DND-41 (cell line): ENCODE measurements around the gene HOXC6.

Source experiments
- ATAC-seq: fragments of 200-7000 bp; cut with Tn5 transposase; 3 replicates; pipeline ENCODE4 v1.9.1; 2021; ENCODE audit warnings: low read depth; ENCODE audit not compliant: insufficient read depth
- DNase-seq: peaks from one replicate; pipeline ENCODE4 v3.0.0-alpha.2; 2020
- H2AFZ ChIP-seq: 2 replicates; pipeline ENCODE4 v1.6.0; 2012; ENCODE audit warnings: low read depth, low read length
- H3K27ac ChIP-seq: 2 replicates; pipeline ENCODE4 v1.5.1; 2012; ENCODE audit warnings: low read length, inconsistent platforms
- H3K27me3 ChIP-seq: fragments of 200-600 bp; sonication (generic); 2 replicates; pipeline ENCODE4 v1.6.0; 2012; ENCODE audit warnings: low read length, mild to moderate bottlenecking, inconsistent platforms; ENCODE audit not compliant: insufficient read depth, poor library complexity
- H3K36me3 ChIP-seq: 2 replicates; pipeline ENCODE4 v1.5.1; 2012; ENCODE audit warnings: low read length, inconsistent platforms; ENCODE audit not compliant: insufficient read depth
- H3K4me1 ChIP-seq: 2 replicates; pipeline ENCODE4 v1.5.1; 2012; ENCODE audit warnings: mild to moderate bottlenecking, low read length; ENCODE audit not compliant: insufficient read depth
- H3K4me2 ChIP-seq: 2 replicates; pipeline ENCODE4 v1.6.0; 2012; ENCODE audit warnings: mild to moderate bottlenecking, moderate library complexity, low read length, inconsistent platforms; ENCODE audit not compliant: insufficient read depth
- H3K4me3 ChIP-seq, 2 experiments: fragments of 200-600 bp in 1 of 2; shearing (Covaris generic) in 1 of 2; 2 replicates each; pipeline ENCODE4 v1.5.1; 2012 to 2016; ENCODE audit warnings: inconsistent platforms in 2 of 2, low read length in 2 of 2, mild to moderate bottlenecking in 2 of 2, low read depth in 1 of 2, moderate library complexity in 1 of 2
- H3K79me2 ChIP-seq: 2 replicates; pipeline ENCODE4 v1.6.0; 2012; ENCODE audit warnings: low read length, inconsistent platforms; ENCODE audit not compliant: insufficient read depth
- H3K9ac ChIP-seq: 2 replicates; pipeline ENCODE4 v1.6.0; 2012; ENCODE audit warnings: low read depth, mild to moderate bottlenecking, inconsistent platforms, low read length, moderate library complexity
- H3K9me3 ChIP-seq: 2 replicates; pipeline ENCODE4 v1.5.1; 2012; ENCODE audit warnings: low read length, moderate library complexity, mild to moderate bottlenecking, inconsistent platforms; ENCODE audit not compliant: insufficient read depth, severe bottlenecking
- H4K20me1 ChIP-seq: 2 replicates; pipeline ENCODE4 v1.6.0; 2012; ENCODE audit warnings: low read length; ENCODE audit not compliant: insufficient read depth
- EZH2 ChIP-seq: IDR thresholded peaks from 3 replicates; pipeline ENCODE4 v1.6.1; 2012; ENCODE audit warnings: borderline replicate concordance, low read depth, mild to moderate bottlenecking, moderate library complexity, low read length, inconsistent platforms; ENCODE audit not compliant: severe bottlenecking
- TF ChIP-seq, protein P1 (sequence below): IDR thresholded peaks from 2 replicates; pipeline ENCODE4 v1.5.1; 2012; ENCODE audit warnings: borderline replicate concordance, low read length, moderate library complexity, mild to moderate bottlenecking; ENCODE audit not compliant: poor library complexity, severe bottlenecking; ENCODE audit errors: extremely low read depth

HOXC6 gene

DNA sequence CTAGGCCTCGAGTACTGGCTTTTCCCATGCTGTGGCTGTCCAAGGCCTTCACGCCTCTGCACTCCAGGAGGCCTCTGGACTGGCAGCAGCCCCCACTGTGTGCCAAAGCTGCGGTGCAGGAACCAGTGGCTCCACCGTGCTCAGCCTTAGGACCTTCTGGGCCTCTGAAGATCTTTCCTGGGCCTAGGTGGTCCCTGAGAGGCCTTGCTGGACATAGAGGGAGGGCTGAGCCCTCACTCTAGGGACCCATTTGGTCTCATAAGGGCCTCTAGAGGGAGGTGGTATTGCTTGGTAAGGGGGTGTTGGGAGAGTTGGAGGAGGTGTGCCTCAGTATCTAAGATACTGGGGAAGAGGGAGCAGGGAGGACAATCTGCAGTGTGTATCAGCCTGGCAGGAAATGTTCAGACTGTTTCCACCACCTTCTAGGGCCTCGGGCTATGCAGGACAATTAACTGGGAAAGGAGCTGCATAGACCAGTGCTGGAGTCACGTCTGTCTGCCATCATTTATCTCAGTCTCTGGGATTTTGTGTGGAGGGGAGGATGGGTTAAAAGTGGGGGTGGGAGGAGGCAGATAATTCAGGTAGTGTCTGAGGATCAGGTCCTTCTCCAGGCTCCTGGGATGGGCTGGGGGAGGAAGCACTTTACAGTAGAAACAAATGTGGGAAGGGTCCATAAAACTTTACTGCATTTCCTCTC, 7.5 kb downstream of the HOXC6 start:
- H3K4me2 ChIP-seq, result no peak overlapping the region
- H3K79me2 ChIP-seq, result no peaks in the 10 kb centered on the region

DNA sequence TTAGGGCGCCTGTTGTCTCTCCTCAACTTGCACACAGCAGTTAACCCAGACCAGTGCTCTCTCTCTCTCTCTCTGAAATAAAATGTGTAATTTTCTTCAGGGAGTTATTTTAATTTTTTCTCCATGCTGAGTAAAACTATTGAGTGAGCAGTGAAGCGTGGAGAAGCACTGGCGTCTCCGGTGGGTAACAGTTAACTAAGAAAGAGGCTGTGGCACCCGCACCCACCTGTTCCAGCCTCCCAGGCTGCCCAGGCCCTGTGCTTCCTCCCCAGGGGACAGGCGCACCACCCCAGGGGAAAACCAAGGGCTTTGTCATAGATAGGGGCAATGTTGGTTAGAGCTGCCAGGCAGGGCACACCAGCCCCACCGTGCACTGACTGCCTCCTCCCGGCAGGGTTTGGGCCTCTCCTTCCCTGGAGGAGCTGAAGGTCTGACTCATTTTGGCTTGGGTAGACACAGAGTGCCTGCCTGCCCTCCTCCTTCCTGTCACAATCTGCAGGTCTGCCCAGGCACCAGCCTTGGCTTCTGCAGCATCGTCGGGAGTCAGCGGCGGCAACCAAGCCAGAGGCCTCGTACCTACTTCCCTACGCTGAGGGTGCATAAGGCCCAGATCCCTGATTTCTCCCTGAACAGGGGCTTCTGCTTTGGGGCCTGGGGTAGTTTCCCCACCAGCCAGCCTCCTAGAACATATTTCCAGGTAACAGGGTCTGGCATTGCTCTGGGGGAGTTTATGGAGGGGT, 8.6 kb downstream of the HOXC6 start:
- DNase-seq (peak; percentile 23), ATAC-seq (0 out of 3 replicates have a peak, but pooled peaks have one; percentile 28)
- Histone ChIP-seq H3K4me1 (no peaks in the 10 kb centered on the region), H4K20me1 (no peaks in the 10 kb centered on the region), H3K9ac (no peak overlapping the region), H3K79me2 (no peaks in the 10 kb centered on the region), H3K9me3 (no peaks in the 10 kb centered on the region), H3K36me3 (no peaks in the 10 kb centered on the region), H3K27ac (no peak overlapping the region), H3K4me2 (no peak overlapping the region), H3K27me3 (peaks cover 43% of the 10 kb centered on the region), H2AFZ (no peak overlapping the region), H3K4me3 (no peak overlapping the region)
- TF ChIP-seq EZH2, result no peak
- TF ChIP-seq, protein P1, sequence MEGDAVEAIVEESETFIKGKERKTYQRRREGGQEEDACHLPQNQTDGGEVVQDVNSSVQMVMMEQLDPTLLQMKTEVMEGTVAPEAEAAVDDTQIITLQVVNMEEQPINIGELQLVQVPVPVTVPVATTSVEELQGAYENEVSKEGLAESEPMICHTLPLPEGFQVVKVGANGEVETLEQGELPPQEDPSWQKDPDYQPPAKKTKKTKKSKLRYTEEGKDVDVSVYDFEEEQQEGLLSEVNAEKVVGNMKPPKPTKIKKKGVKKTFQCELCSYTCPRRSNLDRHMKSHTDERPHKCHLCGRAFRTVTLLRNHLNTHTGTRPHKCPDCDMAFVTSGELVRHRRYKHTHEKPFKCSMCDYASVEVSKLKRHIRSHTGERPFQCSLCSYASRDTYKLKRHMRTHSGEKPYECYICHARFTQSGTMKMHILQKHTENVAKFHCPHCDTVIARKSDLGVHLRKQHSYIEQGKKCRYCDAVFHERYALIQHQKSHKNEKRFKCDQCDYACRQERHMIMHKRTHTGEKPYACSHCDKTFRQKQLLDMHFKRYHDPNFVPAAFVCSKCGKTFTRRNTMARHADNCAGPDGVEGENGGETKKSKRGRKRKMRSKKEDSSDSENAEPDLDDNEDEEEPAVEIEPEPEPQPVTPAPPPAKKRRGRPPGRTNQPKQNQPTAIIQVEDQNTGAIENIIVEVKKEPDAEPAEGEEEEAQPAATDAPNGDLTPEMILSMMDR, result no peak

More for the DNA sequence above, 7.5 kb downstream of the HOXC6 start:
- Histone ChIP-seq H3K27ac (no peak overlapping the region), H2AFZ (no peak overlapping the region), H4K20me1 (no peaks in the 10 kb centered on the region), H3K4me3 (no peak overlapping the region), H3K4me1 (no peaks in the 10 kb centered on the region), H3K9ac (no peak overlapping the region), H3K36me3 (no peaks in the 10 kb centered on the region), H3K27me3 (peaks cover 36% of the 10 kb centered on the region), H3K9me3 (no peaks in the 10 kb centered on the region)
- DNase-seq, result no peak
- no peak for ATAC-seq
- TF ChIP-seq, protein P1, result no peak
- no peak for TF ChIP-seq EZH2

GRCh38 chr12:54037360-54038283, 9.4 kb downstream of the HOXC6 start:
- Histone ChIP-seq H3K4me1 (no peaks in the 10 kb centered on the region), H3K9ac (no peak overlapping the region), H3K36me3 (no peaks in the 10 kb centered on the region), H3K9me3 (no peaks in the 10 kb centered on the region), H3K4me3 (no peak overlapping the region), H4K20me1 (no peaks in the 10 kb centered on the region), H3K27ac (no peak overlapping the region), H3K4me2 (no peak overlapping the region), H3K27me3 (peaks cover 43% of the 10 kb centered on the region), H2AFZ (no peak overlapping the region), H3K79me2 (no peaks in the 10 kb centered on the region)
- DNase-seq (no peak), ATAC-seq (no peak)
- TF ChIP-seq EZH2, result no peak
- TF ChIP-seq, protein P1, result no peak
